GM19025 (cell line): ENCODE data around the gene FAM117B.
"Not testable (repeated sequence)": the region's sequence is repeated elsewhere in the genome, so short reads cannot be mapped to it uniquely, and the experiment has no call there.

Source experiments
- ATAC-seq: cut with Tn5 transposase; IDR thresholded peaks from one replicate; pipeline ENCODE4 v1.9.1; 2021; ENCODE audit warnings: mild to moderate bottlenecking, low read depth, moderate library complexity; ENCODE audit not compliant: unreplicated experiment

FAM117B gene

DNA sequence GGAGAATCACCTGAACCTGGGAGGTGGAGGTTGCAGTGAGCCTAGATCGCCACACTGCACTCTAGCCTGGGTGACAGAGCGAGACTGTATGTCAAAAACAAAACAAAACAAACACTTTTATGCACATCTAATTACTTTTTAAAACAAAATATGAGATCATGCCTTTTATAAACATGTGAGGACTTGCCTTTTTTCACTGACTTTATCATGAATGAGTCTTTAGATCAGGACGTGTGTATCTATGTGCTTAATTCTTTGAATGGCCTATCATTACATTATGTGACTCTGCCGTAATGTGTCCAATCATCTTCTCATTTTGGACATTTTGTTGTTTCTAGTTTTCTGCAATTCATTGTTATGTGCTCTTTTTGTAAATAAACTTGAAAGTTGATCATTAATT lies 58.7 kb downstream of the FAM117B start:
- ATAC-seq, result no peak

DNA sequence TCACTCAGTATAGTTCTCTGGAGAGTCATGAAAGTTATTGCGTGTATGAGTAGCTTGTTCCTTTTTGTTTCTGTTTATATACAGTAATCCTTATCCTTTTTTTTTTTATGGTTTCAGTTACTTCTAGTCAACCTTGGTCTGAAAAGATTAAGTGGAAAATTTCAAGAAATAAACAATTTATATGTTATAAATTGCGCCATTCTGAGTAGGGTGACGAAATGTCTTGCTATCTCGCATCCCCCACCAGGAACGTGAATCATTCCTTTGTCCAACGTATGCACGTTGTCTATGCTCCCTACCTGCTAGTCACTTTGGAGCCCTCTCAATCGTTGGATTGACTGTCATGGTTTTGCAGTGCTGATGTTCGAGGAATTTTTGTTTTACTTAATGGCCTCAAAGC lies 60.4 kb downstream of the FAM117B start:
- ATAC-seq, result no peak

DNA sequence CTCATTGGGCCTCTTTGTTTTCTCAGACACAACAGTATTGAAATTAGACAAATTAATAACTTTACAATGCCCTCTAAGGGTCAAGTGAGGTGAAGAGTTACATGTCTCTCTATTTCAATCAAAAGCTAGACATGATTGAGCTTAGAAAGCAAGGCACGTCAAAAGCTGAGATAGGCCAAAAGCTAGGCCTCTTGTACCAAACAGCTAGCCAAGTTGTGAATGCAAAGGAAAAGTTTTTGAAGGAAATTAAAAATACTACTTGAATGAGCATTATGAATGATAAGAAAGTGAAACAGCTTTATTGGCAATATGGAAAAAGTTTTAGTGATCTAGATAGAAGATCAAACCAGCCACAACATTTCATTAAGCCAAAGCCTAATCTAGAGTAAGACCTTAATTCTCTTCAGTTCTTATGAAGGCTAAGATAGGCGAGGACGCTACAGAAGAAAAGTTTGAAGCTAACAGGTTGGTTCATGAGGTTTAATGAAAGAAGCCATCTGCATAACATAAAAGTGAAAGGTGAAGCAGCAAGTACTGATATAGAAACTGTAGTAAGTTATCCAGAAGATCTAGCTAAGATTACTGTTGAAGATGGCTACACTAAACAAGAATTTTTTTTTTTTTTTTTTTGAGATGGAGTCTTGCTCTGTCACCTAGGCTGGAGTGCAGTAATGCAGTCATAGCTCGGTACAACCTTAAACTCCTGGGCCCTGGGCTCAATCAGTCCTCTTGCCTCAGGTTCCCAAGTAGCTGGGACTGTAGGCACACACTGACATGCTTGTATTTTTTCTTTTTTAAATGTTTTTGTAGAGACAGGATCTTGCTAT lies 65.5 kb downstream of the FAM117B start:
- no peak for ATAC-seq

DNA sequence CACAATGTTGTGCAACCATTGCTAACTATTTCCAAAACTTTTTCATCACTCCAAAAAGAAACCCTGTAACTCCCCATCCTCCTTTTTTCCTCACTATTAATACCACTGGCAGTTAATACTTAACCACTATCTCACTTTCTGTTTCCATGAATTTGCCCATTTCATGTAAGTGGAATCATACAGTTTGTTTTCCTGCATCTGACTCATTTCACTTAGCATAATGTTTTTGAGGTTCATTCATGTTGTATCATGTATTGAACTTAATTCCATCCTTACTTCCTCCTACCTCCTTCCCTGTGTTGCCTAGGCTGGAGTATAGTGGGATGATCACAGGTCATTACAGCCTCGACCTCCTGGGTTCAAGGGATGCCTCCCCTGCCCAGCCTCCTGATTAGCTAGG lies 68.3 kb downstream of the FAM117B start:
- ATAC-seq, result no peak

DNA sequence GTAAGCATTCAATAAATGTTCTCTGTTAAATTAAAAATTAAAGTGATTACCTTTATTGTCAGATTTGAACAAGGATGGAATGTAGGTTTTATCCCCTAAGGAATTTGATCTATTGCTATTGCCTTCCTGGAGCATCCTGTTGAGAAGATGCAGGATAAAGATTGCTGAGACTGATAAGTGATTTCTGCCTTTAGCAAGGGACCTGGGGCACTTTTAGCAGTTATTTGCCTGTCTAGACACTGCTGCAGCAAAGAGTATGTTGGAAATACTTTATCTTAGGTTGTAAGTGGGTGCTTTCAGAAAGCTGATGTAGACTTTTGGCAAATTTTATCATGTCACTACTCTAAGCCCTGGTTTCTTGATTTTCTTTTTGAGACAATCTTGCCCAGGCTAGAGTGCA lies 69.5 kb downstream of the FAM117B start:
- ATAC-seq, result no peak

DNA sequence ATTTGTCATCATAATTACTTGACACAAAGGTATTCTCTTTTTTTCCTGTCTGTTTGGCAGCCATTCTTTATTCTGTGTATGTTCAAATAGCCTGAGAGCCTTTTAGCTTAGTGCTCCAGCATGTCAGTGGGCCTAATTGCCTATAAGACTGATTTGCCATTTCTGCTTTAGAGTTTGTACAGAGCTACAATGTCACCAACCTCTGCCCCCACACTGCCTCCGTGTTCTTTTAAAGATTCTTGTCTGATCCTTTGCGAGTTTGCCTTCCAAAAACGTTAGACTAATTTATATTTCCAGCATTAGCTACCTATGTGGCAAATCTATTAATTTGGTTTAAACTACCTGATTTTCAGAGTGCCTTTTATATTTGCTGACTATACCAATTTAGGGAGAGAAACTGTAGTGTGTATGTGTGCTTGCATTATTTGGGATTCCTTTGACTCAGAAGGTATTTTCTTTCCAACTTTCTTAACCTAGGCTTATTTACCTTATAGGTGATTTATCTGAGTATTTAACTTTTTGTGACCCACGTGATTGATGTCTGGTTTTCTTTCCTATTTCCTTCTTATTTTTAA lies 70.8 kb downstream of the FAM117B start:
- ATAC-seq, result no peak

DNA sequence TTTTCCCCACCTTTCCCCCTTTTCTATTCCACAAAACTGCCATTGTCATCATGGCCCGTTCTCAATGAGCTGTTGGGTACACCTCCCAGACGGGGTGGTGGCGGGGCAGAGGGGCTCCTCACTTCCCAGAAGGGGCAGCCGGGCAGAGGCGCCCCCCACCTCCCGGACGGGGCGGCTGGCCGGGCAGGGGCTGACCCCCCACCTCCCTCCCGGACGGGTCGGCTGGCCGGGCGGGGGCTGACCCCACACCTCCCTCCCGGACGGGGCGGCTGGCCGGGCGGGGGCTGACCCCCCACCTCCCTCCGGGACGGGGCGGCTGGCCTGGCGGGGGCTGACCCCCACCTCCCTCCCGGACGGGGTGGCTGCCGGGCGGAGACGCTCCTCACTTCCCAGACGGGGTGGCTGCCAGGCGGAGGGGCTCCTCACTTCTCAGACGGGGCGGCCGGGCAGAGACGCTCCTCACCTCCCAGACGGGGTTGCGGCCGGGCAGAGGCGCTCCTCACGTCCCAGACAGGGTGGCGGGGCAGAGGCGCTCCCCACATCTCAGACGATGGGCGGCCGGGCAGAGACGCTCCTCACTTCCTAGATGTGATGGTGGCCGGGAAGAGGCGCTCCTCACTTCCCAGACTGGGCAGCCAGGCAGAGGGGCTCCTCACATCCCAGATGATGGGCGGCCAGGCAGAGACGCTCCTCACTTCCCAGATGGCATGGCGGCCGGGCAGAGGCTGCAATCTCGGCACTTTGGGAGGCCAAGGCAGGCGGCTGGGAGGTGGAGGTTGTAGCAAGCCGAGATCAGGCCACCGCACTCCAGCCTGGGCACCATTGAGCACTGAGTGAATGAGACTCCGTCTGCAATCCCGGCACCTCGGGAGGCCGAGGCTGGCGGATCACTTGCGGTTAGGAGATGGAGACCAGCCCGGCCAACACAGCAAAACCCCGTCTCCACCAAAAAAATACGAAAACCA lies 80.5 kb downstream of the FAM117B start:
- ATAC-seq, result not testable (repeated sequence)

DNA sequence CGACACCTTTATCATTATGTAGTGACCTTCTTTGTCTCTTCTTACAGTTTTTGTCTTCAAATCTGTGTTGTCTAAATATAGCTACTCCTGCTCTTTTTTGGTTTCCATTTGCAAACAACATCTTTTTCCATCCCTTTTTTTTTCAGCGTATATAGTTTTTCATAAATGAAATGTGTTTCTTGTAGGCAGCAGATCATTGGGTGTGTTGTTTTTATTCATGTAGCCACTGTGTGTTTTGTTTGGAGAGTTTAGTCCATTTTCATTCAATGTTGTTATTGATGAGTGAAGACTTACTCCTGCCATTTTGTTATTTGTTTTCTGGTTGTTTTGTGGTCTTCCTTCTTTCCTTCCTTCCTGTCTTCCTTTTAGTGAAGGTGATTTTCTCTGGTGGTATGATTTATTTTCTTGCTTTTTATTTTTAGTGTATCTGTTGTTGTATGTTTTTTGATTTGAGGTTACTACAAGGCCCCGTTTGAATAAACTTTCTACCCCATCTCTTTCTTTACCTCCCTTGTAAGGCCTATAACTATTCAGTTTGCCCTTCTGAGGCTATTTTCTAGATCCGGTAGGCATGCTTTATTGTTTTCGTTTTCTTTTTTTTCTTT lies 81.4 kb downstream of the FAM117B start:
- no peak for ATAC-seq

DNA sequence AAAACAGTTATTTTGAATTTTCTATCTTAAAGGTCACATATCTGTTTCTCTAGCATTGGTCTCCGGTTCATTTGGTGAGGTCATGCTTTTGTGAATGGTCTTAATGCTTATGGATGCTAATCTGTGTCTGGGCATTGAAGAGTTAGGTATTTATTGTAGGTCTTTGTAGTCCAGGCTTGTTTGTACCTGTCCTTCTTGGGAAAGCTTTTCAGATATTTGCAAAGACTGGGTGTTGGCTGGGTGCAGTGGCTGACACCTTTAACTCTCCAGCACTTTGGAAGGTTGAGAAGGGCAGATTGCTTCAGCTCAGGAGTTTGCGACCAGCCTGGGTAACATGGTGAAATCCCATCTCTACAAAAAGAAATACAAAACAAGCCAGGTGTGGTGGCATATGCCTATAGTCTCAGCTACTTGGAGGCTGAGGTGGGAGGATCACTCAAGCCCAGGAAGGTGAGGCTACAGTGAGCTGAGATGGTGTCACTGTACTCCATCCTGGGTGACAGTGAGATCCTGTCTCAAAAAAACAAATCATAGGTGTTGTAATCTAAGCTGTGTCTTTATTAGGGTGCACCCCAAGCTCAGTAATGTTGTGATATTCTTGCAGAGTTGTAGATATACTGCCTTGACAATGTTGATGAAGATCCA lies 82.3 kb downstream of the FAM117B start:
- no peak for ATAC-seq

DNA sequence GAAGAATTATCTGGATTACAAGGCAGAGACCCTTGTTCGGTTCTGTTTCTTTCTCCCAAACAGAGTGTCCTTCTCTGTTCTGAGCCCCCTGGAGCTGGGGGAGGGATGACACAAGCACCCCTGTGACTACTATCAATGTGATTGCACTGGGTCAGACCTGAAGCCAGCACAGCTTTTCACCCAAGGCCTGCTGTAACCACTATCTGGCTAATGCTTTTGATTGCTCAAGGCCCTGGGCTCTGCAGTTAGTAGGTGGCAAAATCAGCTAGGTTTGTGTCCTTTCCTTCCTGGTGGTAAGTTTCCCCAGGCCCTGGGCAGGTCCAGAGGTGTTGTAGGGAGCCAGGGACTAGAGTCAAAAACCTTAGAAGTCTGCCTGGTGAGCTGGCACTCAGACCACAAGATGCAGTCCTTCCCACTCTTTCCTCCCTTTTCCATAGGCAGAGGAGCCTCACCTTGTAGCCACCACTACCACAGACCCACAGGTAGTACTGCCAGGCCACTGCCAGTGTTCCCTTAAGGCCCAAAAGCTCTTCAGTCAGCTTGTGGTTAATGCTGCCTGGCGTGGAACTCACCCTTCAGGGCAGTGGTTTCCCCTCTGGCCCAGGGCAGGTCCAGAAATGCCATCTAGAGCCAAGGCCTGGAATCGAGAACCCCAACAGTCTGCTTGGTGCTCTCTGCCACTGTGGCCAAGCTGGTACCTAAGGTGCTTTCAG lies 83.0 kb downstream of the FAM117B start:
- ATAC-seq, result no peak

DNA sequence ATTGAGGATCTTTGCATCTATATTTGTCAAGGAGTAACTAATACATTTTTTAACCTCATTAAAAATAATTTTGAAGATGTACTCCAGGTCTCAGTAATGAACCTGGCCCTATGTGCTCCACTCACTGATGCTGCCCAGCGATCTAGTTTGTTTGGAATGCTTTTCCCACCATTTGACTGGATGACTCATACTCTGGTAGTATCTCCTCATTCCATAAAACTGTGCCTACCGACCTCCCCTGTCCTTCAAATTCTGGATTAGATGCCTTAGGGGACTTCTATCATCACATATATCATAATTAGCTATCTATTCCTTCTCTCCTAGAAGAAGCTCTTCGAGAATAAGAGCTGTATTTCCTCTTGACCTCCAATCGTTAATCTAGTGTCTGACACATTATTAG lies 83.8 kb downstream of the FAM117B start:
- no peak for ATAC-seq

DNA sequence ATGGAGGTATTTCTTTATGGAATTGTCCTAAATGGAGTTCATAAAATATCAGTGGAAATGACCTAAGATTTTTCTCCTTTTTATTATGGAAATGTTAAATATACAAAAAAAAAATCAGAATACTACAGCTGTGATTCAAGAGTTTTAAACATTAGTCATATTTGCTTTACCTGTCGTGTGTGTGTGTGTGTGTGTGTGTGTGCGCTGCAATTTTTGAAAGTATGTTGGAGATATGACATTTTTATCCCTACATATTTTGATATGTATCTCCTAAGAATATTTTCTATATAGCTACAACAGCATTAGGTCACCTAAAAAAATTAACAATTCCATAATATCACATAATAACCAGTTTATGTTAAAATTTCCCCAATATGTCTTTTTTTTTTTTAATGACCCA lies 85.5 kb downstream of the FAM117B start:
- ATAC-seq, result no peak

DNA sequence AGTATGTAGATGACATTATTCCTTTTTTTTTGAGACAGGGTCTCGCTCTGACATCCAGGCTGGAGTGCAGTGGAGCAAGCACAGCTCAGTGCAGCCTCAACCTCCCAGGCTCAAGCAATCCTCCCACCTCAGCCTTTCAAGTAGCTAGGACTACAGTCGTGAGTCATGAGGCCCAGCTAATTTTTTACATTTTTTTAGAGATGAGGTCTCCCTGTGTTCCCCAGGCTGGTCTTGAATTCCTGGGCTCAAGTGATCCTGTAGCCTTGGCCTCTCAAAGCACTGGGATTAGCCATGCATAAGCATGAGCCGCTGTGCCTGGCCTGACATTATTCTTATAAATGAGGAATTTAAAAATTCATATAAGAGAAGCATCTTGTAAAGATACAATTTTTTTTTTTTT lies 86.9 kb downstream of the FAM117B start:
- no peak for ATAC-seq

DNA sequence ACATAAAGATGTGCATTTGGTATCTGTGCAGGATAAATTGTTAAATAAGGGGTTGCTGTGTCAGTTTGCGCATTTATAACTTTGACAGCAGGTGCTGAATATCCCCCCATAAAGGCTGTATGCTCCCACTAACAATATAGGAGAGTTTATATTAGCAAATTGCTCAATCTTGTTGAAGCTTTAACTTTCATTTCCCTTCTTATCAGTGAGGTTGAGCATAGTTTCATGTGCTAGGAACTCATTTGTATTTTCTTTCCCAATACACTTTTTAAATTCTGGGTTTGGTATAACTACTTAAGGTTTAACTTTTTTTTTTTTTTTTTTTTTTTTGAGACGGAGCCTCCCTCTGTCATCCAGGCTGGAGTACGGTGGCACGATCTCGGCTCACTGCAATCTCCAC lies 89.0 kb downstream of the FAM117B start:
- ATAC-seq, result no peak

DNA sequence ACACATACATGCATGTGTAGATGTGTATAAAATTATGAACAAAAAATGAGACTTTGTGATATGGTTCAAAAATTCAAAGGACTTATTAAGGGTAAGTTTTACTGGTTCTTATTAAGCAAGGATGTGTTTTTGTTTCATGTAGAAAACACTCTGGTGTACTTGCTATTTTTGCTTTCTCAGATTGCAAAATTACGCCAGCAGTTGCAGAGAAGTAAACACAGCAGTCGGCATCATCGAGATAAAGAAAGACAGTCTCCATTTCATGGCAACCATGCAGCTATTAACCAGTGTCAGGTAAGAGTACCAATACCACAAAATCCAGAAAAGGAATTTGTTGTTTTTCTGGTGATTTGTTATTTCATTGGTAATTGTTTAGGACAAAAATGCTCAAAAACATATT lies 91.3 kb downstream of the FAM117B start:
- ATAC-seq, result no peak

DNA sequence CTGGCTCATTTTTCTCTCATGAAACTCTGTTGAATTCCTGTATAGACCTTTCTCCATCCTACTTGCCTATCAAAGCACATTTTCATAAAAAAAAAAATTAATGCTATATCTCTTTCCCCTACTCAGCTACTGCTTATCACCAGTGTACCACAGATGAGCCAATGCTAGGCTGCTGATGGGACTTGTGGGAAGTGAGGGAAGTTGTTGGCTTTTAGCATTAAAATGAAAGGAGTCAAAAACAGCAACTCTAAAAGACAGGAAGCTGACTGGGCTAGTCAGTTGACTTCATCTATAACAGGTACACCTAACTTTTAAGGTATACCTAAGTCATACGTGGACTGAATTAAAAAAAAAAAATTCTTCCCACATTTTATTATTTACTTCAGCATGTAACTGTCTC lies 102.1 kb downstream of the FAM117B start:
- ATAC-seq, result no peak

DNA sequence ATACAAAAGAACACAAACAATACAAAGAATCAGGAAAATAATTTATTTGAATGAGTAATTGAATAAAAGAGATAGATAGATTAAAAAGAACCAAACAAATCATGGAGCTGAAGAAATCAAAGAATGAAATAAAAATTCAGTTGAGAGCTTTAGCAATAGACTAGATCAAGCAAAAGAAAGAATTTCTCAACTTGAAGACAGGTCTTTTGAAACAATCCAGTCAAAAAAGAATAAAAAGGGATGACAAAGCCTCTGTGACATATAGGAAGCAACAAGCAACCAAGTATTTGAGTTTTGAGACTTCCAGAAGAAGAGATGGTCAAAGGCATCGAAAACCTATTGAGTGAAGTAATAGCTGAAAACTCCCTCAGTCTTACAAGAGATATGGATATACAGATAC lies 108.8 kb downstream of the FAM117B start:
- no peak for ATAC-seq

DNA sequence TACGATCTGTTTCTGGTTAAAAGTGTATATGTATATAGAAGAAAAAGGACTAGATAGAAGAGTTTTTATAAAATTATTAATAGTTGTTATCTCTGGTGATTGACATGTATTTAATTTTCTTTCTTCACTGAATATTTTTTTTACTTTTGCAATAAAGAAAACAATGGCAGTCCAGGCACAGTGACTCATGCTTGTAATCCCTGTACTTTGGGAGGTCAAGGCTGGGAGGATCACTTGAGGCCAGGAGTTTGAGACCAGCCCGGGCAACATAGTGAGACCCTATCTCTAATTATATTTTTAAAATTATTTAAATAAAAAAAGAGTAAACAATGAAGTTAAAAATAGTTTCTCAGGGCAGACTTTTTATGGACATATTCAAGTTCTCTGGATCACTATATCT lies 114.7 kb downstream of the FAM117B start:
- ATAC-seq, result no peak

DNA sequence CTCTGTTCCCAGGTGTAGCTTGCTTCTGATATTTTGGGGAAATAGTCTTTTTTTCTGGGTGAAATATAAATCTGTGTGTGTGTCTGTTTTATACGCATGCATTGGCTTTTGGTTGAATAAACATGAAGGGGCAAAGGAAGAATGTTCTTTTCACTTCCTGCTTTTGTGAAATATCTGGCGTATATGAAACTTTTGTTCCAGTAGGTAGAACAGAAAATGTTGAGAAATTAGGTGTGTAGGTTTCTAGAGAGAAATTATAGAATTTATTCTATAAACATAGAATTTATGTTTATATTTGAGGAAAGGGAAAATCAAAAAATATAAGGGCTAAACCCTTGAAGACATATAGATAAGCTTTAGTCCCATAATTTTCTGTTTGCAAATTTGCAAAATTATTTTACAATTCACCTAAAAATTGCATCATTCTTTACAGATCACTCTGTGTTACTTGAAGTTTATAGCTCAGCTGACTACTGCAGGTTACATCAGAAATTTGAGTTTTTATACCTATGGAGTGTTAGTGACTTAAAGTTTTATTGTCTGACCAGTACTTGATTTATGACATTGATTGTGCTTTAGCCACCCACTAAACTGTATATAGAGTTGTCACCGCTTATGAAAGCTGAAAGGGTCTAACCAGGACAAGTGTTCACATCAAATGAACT lies 116.1 kb downstream of the FAM117B start:
- ATAC-seq, result no peak
